ENCODE data around the gene MRPS30. TPM values are rescaled to one million over a fixed set of nuclear protein-coding genes. Genes with fewer than 3 reads are reported as not detected.

The MRPS30 gene
- total and polyA plus RNA-seq, 10 of the 15 experiments (the other 5 are each of a cell fraction or from before 2014, with no cell fraction given) = 18.5 to 99.2 (median 61.8) TPM

DNA sequence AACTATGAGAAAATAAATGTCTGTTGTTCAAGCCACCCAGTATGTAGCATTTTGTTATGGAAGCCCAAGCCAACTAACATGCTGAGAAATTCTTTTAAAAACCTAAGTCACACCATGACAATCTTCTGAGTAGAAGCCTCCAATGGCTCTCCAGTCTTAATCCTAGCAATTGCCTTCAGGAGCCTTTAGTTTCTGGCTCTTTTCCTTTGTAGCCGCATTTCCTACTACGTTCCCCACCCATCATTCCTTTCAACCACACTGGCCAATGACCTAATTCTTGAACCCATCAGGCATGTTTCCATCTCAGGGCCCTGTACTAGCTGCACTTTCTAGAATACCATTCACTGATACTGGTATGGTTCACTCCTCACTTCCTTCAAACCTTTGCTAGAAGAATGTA is 2.1 kb upstream of the MRPS30 start:
- H3K36me3 ChIP-seq (ENCODE audit: control insufficient read depth in 2 of 2, insufficient read depth in 2 of 2, low read length in 1 of 2) = 0 out of 4 replicates have a peak, but pooled peaks cover 0 to 2% of the 10 kb centered on the region in 2 experiments
- H3K79me2 ChIP-seq (ENCODE audit: control insufficient read depth, insufficient read depth, low read length) = peaks cover 32% of the 10 kb centered on the region
- no peaks in the 10 kb centered on the region for H3K27me3 ChIP-seq (replicated peaks in 1 of 2; ENCODE audit: control insufficient read depth in 2 of 2, insufficient read depth in 2 of 2, low read length in 1 of 2)
- ChIA-PET CTCF (interaction anchor here (0.7 kb wide), 1 partner anchor 29 kb away, joined by 3 read pairs; no protein-coding TSS in a partner anchor), RAD21 (ENCODE audit: unreplicated experiment) (no interaction called here), POLR2A (no interaction called here), SMC1A (ENCODE audit: uncharacterized antibody, unreplicated experiment) (no interaction called here)
- intact Hi-C loops (cut with micrococcal nuclease; ENCODE audit: unreplicated experiment) (loop anchor here (10.0 kb wide), 1 partner anchor 128 kb away; no protein-coding TSS in a partner anchor), in situ Hi-C loops (cut with MboI) (no loop called here)
- no peak for DNase-seq (ENCODE audit: low read depth, low spot score)
- no peak overlapping the region for H3K27ac ChIP-seq (ENCODE audit: control insufficient read depth, insufficient read depth)
- H3K9ac ChIP-seq (ENCODE audit: control insufficient read depth, insufficient read depth, low read length) = no peak overlapping the region
- no peak for TF ChIP-seq ASH2L (IDR thresholded peaks at IDR 0.05; ENCODE audit: borderline replicate concordance, low read depth)
- no peak for FAIRE-seq
- H2AFZ ChIP-seq (ENCODE audit: control insufficient read depth, low read depth, low read length) = no peak overlapping the region
- H3K9me3 ChIP-seq (replicated peaks; ENCODE audit: control insufficient read depth, insufficient read depth, low read length) = no peaks in the 10 kb centered on the region; the same call in 2 of the 3 replicates
- no TSS peak for BruUV-seq (replicated peaks)
- peaks cover 3% of the 10 kb centered on the region; the same call in 1 of the 2 replicates for H3K4me1 ChIP-seq (ENCODE audit: control insufficient read depth, insufficient read depth, low read length)
- ATAC-seq = no peak
- no peak overlapping the region for H3K4me2 ChIP-seq (ENCODE audit: control insufficient read depth, insufficient read depth)
- WGBS (ENCODE audit: insufficient coverage, insufficient replicate concordance, low lambda C conversion rate, missing lambda C conversion rate) = 100% methylated on average over 2 of the region's 2 CpGs
- H3K4me3 ChIP-seq = no peak overlapping the region
- H4K20me1 ChIP-seq (ENCODE audit: control insufficient read depth, insufficient read depth) = no peaks in the 10 kb centered on the region

DNA sequence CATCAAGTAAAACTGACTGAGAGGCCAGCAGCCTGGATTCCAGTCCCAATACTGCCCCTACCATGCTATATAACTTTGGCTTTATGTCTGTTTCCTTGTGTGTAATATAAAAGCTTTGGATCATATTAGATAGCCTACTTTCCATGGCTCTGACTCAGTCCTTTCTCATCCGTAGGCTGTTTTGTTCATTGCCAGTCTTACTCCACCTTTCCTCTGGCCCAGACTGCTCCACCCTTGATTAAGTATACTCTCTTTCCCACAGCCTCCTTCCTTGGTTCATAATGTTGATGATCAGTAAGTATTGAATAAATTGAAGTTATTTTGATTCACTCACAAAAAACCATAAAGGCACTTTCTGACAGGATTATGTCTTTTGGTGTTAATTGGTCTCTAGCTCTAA is 1.5 kb upstream of the MRPS30 start:
- SMC1A ChIA-PET (ENCODE audit: uncharacterized antibody, unreplicated experiment) = no interaction called here
- in situ Hi-C loops (cut with MboI) = no loop called here
- Histone ChIP-seq H3K79me2 (ENCODE audit: control insufficient read depth, insufficient read depth, low read length) (peaks cover 38% of the 10 kb centered on the region), H4K20me1 (ENCODE audit: control insufficient read depth, insufficient read depth) (no peaks in the 10 kb centered on the region), H3K4me3 (no peak overlapping the region), H3K4me1 (ENCODE audit: control insufficient read depth, insufficient read depth, low read length) (peaks cover 3% of the 10 kb centered on the region; the same call in 1 of the 2 replicates), H3K9ac (ENCODE audit: control insufficient read depth, insufficient read depth, low read length) (no peak overlapping the region), H2AFZ (ENCODE audit: control insufficient read depth, low read depth, low read length) (no peak overlapping the region), H3K27ac (ENCODE audit: control insufficient read depth, insufficient read depth) (no peak overlapping the region), H3K4me2 (ENCODE audit: control insufficient read depth, insufficient read depth) (no peak overlapping the region), H3K27me3 (replicated peaks in 1 of 2; ENCODE audit: control insufficient read depth in 2 of 2, insufficient read depth in 2 of 2, low read length in 1 of 2) (no peaks in the 10 kb centered on the region), H3K9me3 (replicated peaks; ENCODE audit: control insufficient read depth, insufficient read depth, low read length) (no peaks in the 10 kb centered on the region; the same call in 2 of the 3 replicates), H3K36me3 (ENCODE audit: control insufficient read depth in 2 of 2, insufficient read depth in 2 of 2, low read length in 1 of 2) (peaks cover 0 to 8% of the 10 kb centered on the region in 2 experiments; a peak in 1 of 4 replicates)
- TF ChIP-seq HDAC2 (IDR thresholded peaks at IDR 0.05) = no peak
- TF ChIP-seq NRF1 (conservative IDR thresholded peaks at IDR 0.05; ENCODE audit: low read depth, low read length) = no peak
- TF ChIP-seq, protein P1, sequence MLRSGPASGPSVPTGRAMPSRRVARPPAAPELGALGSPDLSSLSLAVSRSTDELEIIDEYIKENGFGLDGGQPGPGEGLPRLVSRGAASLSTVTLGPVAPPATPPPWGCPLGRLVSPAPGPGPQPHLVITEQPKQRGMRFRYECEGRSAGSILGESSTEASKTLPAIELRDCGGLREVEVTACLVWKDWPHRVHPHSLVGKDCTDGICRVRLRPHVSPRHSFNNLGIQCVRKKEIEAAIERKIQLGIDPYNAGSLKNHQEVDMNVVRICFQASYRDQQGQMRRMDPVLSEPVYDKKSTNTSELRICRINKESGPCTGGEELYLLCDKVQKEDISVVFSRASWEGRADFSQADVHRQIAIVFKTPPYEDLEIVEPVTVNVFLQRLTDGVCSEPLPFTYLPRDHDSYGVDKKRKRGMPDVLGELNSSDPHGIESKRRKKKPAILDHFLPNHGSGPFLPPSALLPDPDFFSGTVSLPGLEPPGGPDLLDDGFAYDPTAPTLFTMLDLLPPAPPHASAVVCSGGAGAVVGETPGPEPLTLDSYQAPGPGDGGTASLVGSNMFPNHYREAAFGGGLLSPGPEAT (IDR thresholded peaks at IDR 0.05; ENCODE audit: low read depth) = no peak
- TF ChIP-seq LARP7 (IDR thresholded peaks at IDR 0.05) = no peak
- WGBS (ENCODE audit: insufficient coverage, insufficient replicate concordance, low lambda C conversion rate, missing lambda C conversion rate) = 100% methylated on average over 1 of the region's 1 CpG
- POLR2A ChIA-PET = no interaction called here
- FAIRE-seq (no peak), DNase-seq (ENCODE audit: low read depth, low spot score) (no peak), ATAC-seq (no peak)
- no TSS peak for BruUV-seq (replicated peaks)
- RAD21 ChIA-PET (ENCODE audit: unreplicated experiment) = no interaction called here
- CTCF ChIA-PET = no interaction called here
- intact Hi-C loops (cut with micrococcal nuclease; ENCODE audit: unreplicated experiment) = loop anchor here (10.0 kb wide), 1 partner anchor 128 kb away; no protein-coding TSS in a partner anchor

All from GM12878 (cell line).